ENCODE data around the gene PTPRN2.
"Not testable (repeated sequence)": the region's sequence is repeated elsewhere in the genome, so short reads cannot be mapped to it uniquely, and the experiment has no call there.

PTPRN2 gene

GRCh38 chr7:157704365-157704764 is 883.3 kb downstream of the PTPRN2 start:
- no peak for DNase-seq

- no peak for DNase-seq
These were observed 884.0 kb downstream of the PTPRN2 start for GRCh38 chr7:157703534-157704195.

- DNase-seq: no peak
These were observed 884.5 kb downstream of the PTPRN2 start for GRCh38 chr7:157703131-157703530.

DNA sequence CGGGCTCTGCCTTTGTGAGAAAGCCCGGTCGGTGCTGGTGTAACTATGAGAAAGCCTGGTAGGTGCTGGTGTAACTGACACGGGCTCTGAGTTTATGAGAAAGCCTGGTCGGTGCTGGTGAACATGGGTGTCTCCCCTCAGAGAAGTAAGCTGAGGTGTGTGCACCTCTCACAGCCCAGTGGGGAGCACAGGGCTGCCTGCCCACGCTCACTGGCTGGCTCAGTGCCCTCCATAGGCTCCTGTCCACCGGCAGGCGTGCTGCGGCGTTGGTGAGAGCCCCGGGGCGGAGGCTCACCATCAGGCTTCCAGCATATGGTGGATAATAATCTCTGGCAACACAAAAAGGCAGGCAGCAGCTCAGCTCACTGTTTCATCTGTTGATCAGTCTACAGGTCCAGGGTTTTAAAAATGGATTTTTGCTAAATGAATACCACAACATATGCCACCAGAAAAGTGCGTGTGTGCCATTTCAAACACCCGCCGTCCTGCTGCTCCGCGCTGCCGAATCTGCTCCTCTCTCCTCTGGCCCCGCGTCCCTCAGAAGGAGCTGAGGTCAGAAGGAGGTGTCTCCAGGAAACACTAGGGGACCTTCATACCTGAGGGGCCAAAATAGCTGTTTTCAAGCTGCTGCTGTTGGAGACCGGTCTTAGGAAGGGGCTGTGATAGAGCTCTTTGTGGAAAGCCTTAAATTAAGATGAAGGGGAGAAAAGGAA is 885.2 kb downstream of the PTPRN2 start:
- no peak for DNase-seq

GRCh38 chr7:157701395-157702180 is 886.0 kb downstream of the PTPRN2 start:
- not testable (repeated sequence) for DNase-seq

DNA sequence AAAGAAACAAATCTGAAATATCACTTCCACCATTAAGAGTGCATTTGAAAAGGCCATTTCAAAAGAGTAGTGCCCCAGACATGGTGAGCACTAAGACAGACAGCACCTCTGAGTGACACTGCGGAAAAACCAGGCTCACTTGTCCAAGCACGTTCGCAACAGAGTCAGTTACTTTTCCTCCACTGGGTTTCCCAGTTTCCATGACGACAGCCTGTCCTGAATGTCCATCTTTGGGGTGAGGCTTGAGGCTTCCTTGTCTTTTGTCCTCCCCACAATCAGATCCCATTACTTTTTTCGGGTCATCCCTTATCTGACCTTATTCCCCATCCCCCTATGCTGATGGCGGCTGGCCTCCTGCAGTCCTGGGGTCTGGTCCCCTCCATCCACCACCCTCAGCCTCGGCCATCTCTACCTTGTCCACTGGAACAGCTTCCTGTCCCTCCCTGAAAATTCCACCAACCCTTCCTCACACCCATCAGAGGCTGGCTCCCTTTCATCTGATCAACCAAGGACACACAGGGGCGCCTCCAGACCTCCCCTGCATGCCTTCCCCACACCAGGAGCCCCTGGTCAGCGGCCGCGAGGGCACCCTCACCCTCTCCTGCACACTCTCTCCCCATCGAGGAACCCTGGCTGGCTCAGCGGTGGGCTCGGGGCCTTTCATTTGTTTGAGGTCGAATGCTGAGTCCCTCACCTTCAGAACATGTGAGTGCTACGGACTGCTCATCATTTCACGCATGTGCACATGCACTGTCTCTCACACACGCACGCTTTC is 887.2 kb downstream of the PTPRN2 start:
- DNase-seq: no peak

DNA sequence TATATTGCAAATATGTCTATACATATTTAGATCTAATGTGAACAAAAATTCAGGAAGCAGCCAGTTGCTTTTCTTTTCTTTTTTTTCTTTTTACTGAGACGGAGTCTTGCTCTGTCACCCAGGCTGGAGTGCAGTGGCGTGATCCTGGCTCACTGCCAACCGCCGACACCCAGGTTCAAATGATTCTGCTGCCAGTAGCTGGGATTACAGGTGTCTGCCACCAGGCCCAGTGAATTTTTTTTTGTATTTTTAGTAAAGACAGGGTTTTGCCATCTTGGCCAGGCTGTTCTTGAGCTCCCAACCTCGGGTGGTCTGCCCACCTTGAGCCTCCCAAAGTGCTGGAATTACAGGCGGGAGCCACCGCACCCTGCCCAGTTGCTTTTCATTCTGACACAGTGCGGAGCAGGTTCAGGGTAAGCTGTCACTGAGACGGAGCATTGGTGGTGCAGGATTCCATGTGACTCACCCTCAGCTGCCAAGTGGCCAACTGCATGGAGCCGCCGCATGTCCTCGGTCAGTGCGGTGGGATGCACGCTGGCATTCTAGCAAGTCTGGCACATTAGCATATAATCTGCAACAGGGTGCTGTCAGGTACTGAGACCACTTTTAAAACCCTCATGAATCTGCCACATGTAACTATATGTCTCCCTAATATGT is 888.1 kb downstream of the PTPRN2 start:
- DNase-seq: no peak

DNA sequence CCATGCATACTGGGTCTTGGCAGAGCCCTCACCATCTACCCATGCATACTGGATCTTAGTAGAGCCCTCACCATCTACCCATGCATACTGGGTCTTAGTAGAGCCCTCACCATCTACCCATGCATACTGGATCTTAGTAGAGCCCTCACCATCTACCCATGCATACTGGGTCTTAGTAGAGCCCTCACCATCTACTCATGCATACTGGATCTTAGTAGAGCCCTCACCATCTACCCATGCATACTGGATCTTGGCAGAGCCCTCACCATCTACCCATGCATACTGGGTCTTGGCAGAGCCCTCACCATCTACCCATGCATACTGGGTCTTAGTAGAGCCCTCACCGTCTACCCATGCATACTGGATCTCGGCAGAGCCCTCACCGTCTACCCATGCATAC is 890.3 kb downstream of the PTPRN2 start:
- not testable (repeated sequence) for DNase-seq

- DNase-seq: not testable (repeated sequence)
These were observed 892.0 kb downstream of the PTPRN2 start for GRCh38 chr7:157695609-157696008.

DNA sequence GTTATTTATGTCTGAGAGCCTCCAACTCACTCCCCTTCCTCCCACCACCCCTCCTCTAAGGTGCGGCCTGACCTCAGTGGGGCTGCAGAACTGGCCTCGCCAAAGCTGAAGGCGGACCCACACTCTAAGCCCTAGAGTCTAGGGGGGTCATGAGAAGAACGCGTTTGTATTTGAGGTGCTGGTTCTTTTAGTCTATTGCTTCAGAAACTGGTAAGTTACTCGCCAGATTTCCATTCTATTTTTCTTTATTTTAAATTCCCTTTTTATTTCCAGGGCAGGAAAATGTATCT is 893.3 kb downstream of the PTPRN2 start:
- DNase-seq: no peak

DNA sequence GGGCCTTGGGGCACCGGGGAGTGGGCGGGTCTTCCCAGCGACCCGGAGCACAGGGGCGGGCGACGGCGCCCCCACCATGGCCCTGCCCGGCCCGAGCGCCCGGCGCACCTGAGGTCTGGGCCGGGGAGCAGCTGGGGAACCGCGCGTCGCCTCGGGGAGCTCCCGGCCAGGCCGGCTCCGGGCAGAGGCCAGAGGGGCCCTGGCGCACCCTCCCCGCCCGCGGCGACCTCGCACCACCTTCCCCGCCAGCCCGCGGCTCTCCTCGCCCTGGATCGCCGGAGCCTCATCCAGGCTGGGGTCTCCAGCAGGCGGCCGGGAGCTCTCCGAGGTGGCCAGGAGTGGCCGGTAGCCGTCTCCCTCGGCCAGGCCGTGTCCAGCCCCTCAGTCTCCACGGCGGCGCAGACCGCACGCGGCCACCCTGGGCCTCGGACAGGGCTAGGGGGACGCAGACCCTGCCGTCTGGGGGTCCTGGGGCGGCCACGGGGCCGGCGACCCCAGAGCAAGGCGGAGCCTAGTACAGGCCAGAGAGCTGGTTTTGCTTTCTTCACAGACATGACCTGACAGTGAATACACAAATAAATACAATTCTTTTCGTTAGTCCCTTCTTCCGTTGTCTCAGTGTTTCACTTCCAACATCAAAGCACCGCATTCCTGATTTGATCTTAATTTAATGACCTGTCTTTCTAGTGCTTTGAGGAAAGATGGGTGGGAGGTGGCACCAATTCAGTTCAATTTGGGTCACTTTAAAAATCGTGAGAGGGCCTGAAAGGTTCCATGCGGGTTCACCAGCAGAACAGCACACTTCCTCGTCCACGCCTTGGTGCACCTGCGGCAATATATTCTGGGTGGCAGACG is 893.9 kb downstream of the PTPRN2 start:
- no peak for DNase-seq

DNA sequence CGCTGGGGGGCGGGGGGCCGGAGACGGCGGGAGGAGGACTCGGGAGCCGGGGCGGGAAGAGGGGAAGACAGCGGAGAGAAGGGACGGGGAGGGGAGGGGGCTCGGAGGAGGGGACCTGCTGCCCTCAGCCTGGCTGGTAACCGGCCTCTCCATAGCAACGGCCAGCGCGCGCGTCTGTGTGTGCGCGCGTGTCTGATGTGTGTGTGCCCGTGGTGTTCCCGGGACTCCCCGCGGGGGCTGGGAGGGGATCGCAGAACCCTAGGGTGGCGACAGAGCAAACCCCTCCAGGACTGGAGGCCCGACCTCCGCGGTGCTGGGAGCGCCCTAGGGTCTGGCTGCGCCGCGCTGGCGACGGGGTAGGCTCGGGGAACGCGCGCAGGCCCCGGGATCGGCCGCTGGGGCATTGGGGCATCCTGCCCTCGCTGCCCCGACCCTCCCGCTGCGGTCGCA is 894.5 kb downstream of the PTPRN2 start:
- DNase-seq: no peak

DNA sequence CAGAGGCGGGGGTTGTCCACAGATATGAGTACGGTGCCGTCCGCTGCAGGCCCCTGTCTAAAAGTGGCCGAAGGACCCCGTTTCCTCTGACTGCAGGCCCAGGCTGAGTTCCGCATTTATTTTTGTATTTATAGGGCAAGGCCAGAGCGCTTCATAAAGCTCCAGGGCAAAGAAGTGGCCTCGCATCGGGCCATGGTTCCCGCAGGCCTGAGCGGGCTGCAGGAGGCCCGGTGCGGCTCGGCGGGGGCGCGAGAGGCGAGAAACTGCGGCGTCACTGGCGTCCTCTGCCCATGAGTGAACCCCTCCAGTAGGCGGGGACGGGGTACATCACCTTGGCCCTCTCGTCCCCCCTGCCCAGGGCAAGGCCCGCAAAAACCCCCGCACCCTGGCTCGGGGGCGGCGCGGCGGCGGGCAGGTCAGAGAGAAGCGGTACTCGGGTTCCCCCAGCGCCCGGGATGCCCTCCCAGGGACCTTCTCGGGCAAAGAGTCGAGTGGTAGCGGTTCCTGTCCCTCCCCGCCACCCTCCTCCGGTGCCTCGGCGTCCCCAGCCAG is 895.1 kb downstream of the PTPRN2 start:
- DNase-seq: no peak

GRCh38 chr7:157691586-157692459 is 895.8 kb downstream of the PTPRN2 start:
- no peak for DNase-seq

DNA sequence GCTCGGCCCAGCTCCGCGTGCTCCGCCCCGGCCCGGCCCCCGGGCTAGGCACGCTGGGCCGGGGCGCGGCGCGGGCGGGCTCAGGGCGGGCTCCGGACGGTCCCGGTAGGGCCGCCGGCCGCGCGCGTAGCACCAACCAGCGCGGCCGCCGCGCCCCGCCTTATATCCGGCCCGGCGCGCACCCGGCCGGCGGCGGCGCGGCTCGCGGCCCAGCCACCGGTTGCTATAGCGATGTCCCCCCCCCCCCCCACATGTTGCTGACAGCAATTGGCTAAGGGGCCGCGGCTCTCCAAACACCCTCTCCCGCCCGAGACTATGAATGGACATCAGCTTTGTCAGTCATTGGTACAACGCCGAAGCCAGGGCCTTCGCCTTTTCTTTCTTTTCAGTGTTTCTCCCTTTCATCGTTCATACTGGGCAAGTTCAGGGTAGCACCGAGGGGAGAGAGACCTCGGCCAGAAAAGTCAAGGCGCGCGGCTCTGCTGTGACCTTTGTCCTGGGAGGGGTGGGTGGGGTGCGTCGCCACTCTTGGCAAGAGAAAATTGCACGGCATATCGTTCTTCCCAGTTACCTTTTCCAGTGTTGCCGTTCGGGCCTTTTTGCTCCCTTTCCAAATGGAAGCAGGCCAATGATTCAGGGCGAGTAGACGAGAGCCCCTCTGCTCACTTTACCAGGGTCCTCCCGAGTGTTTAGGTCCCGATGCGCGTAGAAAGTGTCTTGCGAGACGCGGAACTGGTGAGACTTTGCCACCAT is 896.6 kb downstream of the PTPRN2 start:
- no peak for DNase-seq

DNA sequence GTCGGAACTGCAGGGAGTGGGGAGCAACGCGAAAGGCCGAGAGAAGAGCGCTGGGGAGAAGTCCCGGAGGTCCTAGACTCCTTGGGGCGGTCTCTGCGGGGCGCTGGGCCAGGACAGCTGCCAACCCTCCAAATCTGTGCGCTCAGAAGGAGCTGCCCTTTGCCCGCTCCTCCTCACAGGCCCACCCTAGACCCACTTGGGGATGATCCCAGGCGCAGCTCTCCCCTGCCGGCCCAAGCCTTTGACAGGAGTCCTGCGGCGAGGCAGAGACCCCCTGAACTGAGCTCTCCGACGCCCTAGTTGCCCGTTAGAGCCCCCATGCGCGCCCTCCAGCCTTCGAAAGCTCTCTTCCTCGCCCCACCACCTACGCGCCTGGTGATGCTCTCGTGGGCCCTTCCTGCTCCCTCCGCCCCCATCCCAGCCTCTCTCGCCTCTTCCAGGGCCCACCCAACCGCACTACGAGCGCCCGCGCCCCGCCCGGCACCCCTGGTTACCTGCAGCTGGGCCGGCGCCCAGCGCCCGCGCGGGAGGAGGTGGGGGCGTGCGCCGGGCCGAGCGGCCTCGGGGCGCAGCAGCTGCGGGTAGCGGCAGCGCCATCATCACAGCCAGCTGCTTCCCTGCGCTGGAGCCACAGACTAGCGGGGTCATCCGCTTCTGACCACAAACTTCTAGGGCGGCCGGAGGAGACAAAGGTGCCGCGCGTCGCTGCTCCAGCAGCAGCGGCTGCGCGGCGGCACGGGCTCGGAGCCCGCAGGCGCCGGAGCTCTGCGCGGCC is 897.4 kb downstream of the PTPRN2 start:
- DNase-seq: no peak

DNA sequence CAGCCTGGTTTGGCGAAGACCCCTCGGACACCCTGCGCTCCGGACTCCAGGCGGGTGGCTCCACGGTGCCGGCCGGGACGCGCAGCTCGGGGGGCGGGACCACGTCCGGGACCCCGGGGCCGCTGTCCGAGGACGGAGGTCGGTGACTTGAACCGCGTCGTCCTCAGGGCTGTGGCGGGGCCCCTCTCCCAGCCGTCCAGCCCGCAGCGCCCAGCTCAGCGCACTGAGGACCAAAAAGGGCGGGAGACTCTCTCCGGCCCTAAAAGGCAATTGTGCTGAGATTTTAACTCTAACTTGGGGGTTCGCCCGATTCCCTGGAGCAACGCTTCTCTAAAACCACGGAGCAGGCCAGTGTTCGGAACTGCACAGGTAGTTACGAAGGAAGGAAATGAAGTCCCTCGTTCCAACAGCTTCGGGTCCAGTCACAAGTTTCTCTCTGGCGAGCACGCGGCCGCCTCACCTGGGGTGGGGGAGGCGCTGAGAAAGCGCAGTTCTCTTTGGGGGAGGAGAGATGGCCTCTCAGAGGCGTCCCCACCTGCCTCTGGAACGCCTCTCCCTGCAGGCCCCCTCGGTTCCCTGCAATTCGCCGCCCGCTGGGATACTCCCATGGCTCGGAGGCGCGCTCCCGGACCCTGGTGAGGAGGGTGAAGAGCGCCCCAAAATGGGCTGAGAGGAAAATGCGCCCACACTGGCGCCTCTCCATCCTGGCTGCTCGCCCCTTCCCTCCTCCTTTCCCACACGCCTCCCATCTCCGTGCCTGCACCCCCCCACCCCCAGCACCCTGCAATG is 898.2 kb downstream of the PTPRN2 start:
- DNase-seq: no peak

Data from activated CD4-positive, CD25-positive, alpha-beta regulatory T cell (primary cell).